Thoracic aorta (tissue), 2 donors: ENCODE data around the gene CPM. TPM values are rescaled to one million over a fixed set of nuclear protein-coding genes. Genes with fewer than 3 reads are reported as not detected.

Source experiments
- ATAC-seq: fragments of 150-250 bp; one replicate; pipeline ENCODE4 v1.8.0; 2017; ENCODE audit warnings: low read depth; ENCODE audit not compliant: insufficient number of reproducible peaks, low FRiP score
- DNase-seq: peaks from one replicate; pipeline ENCODE4 v3.0.0-alpha.2; 2020; ENCODE audit warnings: low spot score
- H3K27ac ChIP-seq, 2 donors: fragments of 200-600 bp; sonication (generic); 1 replicate in 1 of 2; 2 replicates in 1 of 2; pipeline ENCODE4 v1.5.1; 2016; ENCODE audit warnings: mild to moderate bottlenecking in 2 of 2, moderate library complexity in 2 of 2
- H3K27me3 ChIP-seq: fragments of 200-600 bp; sonication (generic); replicated peaks from 2 replicates; pipeline ENCODE4 v1.6.0; 2016; ENCODE audit warnings: mild to moderate bottlenecking; ENCODE audit not compliant: insufficient read depth
- H3K36me3 ChIP-seq: fragments of 200-600 bp; sonication (generic); one replicate; pipeline ENCODE4 v1.5.1; 2016
- H3K4me1 ChIP-seq, 2 donors: fragments of 200-600 bp; sonication (generic); 1 replicate in 1 of 2; 2 replicates in 1 of 2; pipeline versions ENCODE4 v1.5.1 to v1.6.0; 2016; ENCODE audit warnings: low read depth in 2 of 2, mild to moderate bottlenecking in 1 of 2; ENCODE audit not compliant: control insufficient read depth in 1 of 2
- H3K4me3 ChIP-seq: fragments of 200-600 bp; sonication (generic); 2 replicates; pipeline ENCODE4 v1.5.1; 2016; ENCODE audit warnings: mild to moderate bottlenecking
- H3K9me3 ChIP-seq: fragments of 200-600 bp; sonication (generic); 2 replicates; pipeline ENCODE4 v1.5.1; 2016
- total RNA-seq, 2 donors: library from RNA; depleted of rRNA; stranded (reverse); fragments of >200 nt; gene quantifications; one replicate each; pipeline versions ENCODE4 v1.1.0 to v1.2.3, GENCODE V29; 2016
- TF ChIP-seq, protein P1 (sequence below): fragments of 200-600 bp; sonication (generic); IDR thresholded peaks from one replicate; pipeline ENCODE4 v1.5.1; 2019; ENCODE audit warnings: antibody characterized with exemption

CPM gene
- total RNA-seq, 2 donors from 2014 or later: 22.1 to 62.3 TPM

DNA sequence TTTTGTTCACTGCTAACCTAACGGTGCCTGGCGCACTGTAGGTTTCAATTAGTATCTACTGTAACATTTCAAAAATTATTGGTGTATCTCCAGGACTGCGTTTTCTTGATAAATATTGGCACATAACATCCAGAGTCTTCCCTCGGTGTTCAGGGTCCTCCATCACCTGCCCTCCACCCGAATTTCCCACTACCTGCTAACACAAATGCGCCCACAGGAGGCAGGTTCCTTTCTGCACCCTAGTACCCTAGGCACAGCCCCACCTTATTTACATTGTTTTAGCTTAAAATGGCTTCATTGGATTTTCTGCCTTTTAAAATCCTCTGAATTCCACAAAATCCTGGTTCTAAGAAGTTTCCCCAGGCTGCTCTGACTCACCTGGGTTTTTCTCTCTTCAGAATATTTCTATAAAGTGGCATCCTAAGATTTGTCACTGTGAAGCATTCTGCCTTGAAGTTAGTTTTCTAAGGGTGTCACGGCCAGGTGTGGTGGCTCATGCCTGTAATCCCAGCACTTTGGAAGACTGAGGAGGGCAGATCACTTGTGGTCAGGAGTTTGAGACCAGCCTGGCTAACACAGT is 38.6 kb downstream of the CPM start:
- H3K4me1 ChIP-seq: no peaks in the 10 kb centered on the region
- no peaks in the 10 kb centered on the region for H3K36me3 ChIP-seq
- no peaks in the 10 kb centered on the region for H3K9me3 ChIP-seq
- no peak overlapping the region for H3K27ac ChIP-seq
- H3K4me3 ChIP-seq: no peak overlapping the region
- TF ChIP-seq, protein P1, sequence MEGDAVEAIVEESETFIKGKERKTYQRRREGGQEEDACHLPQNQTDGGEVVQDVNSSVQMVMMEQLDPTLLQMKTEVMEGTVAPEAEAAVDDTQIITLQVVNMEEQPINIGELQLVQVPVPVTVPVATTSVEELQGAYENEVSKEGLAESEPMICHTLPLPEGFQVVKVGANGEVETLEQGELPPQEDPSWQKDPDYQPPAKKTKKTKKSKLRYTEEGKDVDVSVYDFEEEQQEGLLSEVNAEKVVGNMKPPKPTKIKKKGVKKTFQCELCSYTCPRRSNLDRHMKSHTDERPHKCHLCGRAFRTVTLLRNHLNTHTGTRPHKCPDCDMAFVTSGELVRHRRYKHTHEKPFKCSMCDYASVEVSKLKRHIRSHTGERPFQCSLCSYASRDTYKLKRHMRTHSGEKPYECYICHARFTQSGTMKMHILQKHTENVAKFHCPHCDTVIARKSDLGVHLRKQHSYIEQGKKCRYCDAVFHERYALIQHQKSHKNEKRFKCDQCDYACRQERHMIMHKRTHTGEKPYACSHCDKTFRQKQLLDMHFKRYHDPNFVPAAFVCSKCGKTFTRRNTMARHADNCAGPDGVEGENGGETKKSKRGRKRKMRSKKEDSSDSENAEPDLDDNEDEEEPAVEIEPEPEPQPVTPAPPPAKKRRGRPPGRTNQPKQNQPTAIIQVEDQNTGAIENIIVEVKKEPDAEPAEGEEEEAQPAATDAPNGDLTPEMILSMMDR: no peak
- no peak for ATAC-seq
- no peaks in the 10 kb centered on the region for H3K27me3 ChIP-seq
- no peak for DNase-seq

DNA sequence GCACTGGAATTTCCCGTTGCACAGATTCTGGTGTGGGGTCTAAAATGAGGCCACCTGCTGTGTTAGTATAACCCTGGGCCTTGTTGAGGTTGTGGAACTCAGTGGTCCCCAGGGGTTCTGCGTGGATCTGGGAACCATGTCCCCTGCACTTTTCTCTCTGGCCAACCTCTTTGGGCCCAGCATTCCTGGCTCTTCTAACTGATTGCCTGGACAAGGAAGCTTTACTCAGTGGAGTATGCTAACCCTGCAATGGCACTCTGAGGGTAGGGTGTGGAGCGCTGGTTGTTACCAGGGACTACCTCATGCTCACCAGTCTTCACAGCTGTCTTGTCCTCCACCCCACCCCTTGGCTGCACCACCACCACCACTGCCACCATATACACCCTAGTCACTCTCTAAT is 39.2 kb downstream of the CPM start:
- TF ChIP-seq, protein P1: no peak
- Histone ChIP-seq H3K4me3 (no peak overlapping the region), H3K9me3 (no peaks in the 10 kb centered on the region), H3K27me3 (no peaks in the 10 kb centered on the region), H3K36me3 (no peaks in the 10 kb centered on the region), H3K4me1 (no peaks in the 10 kb centered on the region), H3K27ac (no peak overlapping the region)
- no peak for DNase-seq
- ATAC-seq: no peak

DNA sequence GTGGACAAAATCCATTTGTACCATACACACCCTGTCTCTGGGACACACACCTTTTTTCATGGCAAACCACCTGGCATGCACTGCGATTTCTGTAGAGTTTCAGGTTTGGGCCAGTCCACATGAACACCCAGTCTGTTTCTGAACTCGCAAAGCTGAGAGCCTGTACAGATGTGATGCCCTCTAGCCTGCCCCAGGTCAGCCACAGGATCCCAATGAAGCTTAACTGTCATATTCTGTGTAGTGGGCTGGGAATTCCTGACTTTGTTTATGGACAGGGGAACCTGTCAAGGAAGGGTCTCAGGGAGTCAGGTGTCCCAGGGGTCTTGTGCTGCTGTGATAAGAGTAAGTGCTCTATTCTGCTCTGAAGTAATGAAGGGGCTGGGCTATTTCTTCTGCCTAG is 39.8 kb downstream of the CPM start:
- no peak for ATAC-seq
- H3K9me3 ChIP-seq: no peaks in the 10 kb centered on the region

DNA sequence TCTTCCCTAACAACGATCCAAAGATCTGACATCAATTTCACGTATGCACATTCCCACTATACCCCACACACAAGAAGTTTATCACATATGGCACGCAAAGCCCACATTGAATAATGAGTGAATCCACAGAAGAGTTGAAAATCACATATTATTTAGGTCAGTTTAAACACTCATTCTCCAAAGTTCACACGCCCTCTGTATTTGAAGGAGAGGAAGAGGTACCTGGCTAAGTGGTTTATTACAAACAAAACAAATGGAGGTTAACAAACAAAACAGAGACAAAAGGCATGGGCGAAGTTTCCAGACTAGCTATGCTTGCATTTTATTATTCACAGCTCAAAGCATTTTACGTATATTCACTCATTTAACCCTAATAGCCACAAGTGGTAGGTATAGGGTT is 41.8 kb downstream of the CPM start:
- ATAC-seq (no peak), DNase-seq (no peak)
- H3K9me3 ChIP-seq: no peaks in the 10 kb centered on the region

More for the DNA sequence above, 39.8 kb downstream of the CPM start:
- Histone ChIP-seq H3K27ac (no peak overlapping the region), H3K4me1 (no peaks in the 10 kb centered on the region), H3K4me3 (no peak overlapping the region), H3K27me3 (no peaks in the 10 kb centered on the region), H3K36me3 (no peaks in the 10 kb centered on the region)
- TF ChIP-seq, protein P1: no peak
- no peak for DNase-seq

DNA sequence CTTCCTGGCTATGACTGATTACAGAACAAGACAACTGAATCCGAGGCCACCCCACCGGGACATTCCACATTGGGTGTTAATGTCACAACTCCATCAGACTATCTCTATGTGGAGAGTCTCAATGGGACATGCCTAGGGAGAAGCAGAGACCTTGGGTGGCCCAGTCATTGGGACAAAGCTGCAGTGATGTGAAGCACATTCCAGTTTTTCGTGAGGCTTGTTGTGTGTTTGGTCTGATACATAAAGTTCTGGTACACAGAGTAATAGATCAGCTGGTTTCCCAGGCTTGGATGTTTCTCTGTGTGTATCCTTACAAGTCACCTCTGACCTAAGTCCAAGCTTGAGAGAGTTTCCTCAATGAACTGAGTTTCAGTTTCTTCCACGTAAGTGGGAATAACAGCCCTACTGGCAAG is 42.3 kb downstream of the CPM start:
- Histone ChIP-seq H3K4me1 (no peaks in the 10 kb centered on the region), H3K36me3 (no peaks in the 10 kb centered on the region), H3K4me3 (no peak overlapping the region), H3K27ac (no peak overlapping the region), H3K27me3 (no peaks in the 10 kb centered on the region), H3K9me3 (no peaks in the 10 kb centered on the region)
- no peak for ATAC-seq
- TF ChIP-seq, protein P1: no peak
- no peak for DNase-seq

More for the DNA sequence above, 41.8 kb downstream of the CPM start:
- TF ChIP-seq, protein P1: no peak
- Histone ChIP-seq H3K4me3 (no peak overlapping the region), H3K36me3 (no peaks in the 10 kb centered on the region), H3K27me3 (no peaks in the 10 kb centered on the region), H3K27ac (no peak overlapping the region), H3K4me1 (no peaks in the 10 kb centered on the region)
